Neural progenitor cell (in vitro differentiated cells): ENCODE data around the gene FCAMR. TPM values are rescaled to one million over a fixed set of nuclear protein-coding genes. Genes with fewer than 3 reads are reported as not detected.

Experiments used
- DNase-seq: peaks from one replicate; pipeline ENCODE4 v3.0.0-alpha.2; 2016; ENCODE audit warnings: low spot score
- H2AFZ ChIP-seq: fragments of 200-600 bp; sonication (generic); replicated peaks from 2 replicates; pipeline ENCODE4 v1.6.1; 2016; ENCODE audit warnings: antibody characterized with exemption
- H3F3A ChIP-seq: fragments of 200-600 bp; sonication (generic); 2 replicates; pipeline ENCODE4 v1.6.1; 2016; ENCODE audit warnings: antibody characterized with exemption, low read depth
- H3K27ac ChIP-seq: fragments of 200-600 bp; sonication (generic); 2 replicates; pipeline ENCODE4 v1.5.1; 2016; ENCODE audit warnings: mild to moderate bottlenecking
- H3K27me3 ChIP-seq: fragments of 200-600 bp; sonication (generic); 2 replicates; pipeline ENCODE4 v1.6.1; 2016; ENCODE audit warnings: mild to moderate bottlenecking, moderate library complexity
- H3K36me3 ChIP-seq: fragments of 200-600 bp; sonication (generic); 2 replicates; pipeline ENCODE4 v1.5.1; 2016
- H3K4me1 ChIP-seq: fragments of 200-600 bp; sonication (generic); 2 replicates; pipeline ENCODE4 v1.6.1; 2016; ENCODE audit warnings: mixed run types
- H3K4me2 ChIP-seq: fragments of 200-600 bp; sonication (generic); 2 replicates; pipeline ENCODE4 v1.6.1; 2016
- H3K4me3 ChIP-seq: fragments of 200-600 bp; sonication (generic); 2 replicates; pipeline ENCODE4 v1.5.1; 2016
- H3K79me2 ChIP-seq: fragments of 200-600 bp; sonication (generic); 2 replicates; pipeline ENCODE4 v1.6.1; 2016; ENCODE audit warnings: low read depth
- H3K9ac ChIP-seq: fragments of 200-600 bp; sonication (generic); 2 replicates; pipeline ENCODE4 v1.6.1; 2016
- H3K9me3 ChIP-seq: fragments of 200-600 bp; sonication (generic); 2 replicates; pipeline ENCODE4 v1.5.1; 2016; ENCODE audit warnings: low read depth
- H4K20me1 ChIP-seq: fragments of 200-600 bp; sonication (generic); 2 replicates; pipeline ENCODE4 v1.6.1; 2016; ENCODE audit warnings: low read depth
- H3K27ac Mint-ChIP-seq: 3 replicates; pipeline ENCODE4 v1.8.0; 2021; ENCODE audit warnings: mixed read lengths
- H3K27me3 Mint-ChIP-seq: 2 replicates; pipeline ENCODE4 v1.8.0; 2022; ENCODE audit warnings: low read depth, mild to moderate bottlenecking, inconsistent platforms, moderate library complexity, mixed read lengths; ENCODE audit not compliant: insufficient read depth
- H3K36me3 Mint-ChIP-seq: 3 replicates; pipeline ENCODE4 v1.8.0; 2021; ENCODE audit warnings: mixed read lengths
- H3K4me1 Mint-ChIP-seq: 3 replicates; pipeline ENCODE4 v1.8.0; 2021; ENCODE audit warnings: mixed read lengths
- H3K4me3 Mint-ChIP-seq: 3 replicates; pipeline ENCODE4 v1.8.0; 2021; ENCODE audit warnings: mild to moderate bottlenecking, moderate library complexity, mixed read lengths
- H3K9me3 Mint-ChIP-seq: 3 replicates; pipeline ENCODE4 v1.8.0; 2020; ENCODE audit warnings: mixed read lengths
- CTCF ChIP-seq: fragments of 200-600 bp; sonication (generic); IDR thresholded peaks from 2 replicates; pipeline ENCODE4 v1.5.1; 2017; ENCODE audit warnings: antibody characterized with exemption, mild to moderate bottlenecking
- EZH2 ChIP-seq: fragments of 200-600 bp; sonication (generic); IDR thresholded peaks from 2 replicates; pipeline ENCODE4 v1.6.1; 2017; ENCODE audit warnings: antibody characterized with exemption, mild to moderate bottlenecking, moderate library complexity
- EZH2phosphoT487 ChIP-seq: fragments of 200-600 bp; sonication (generic); IDR thresholded peaks from 2 replicates; pipeline ENCODE4 v1.6.1; 2017; ENCODE audit warnings: antibody characterized with exemption
- total RNA-seq: library from RNA; depleted of rRNA; stranded (reverse); fragments of >200 nt; gene quantifications from 2 replicates; pipeline ENCODE4 v1.2.3, GENCODE V29; 2015; ENCODE audit warnings: low replicate concordance

Gene FCAMR
- total RNA-seq, 1 donor from 2014 or later, result not detected

- no peak overlapping the region for H3K4me2 ChIP-seq
- peaks cover 7% of the 10 kb centered on the region for H3K4me1 Mint-ChIP-seq
- H3K36me3 ChIP-seq, result no peaks in the 10 kb centered on the region
- no peak overlapping the region for H3K27ac ChIP-seq
- H2AFZ ChIP-seq, result no peak overlapping the region
- no peak overlapping the region for H3K4me3 ChIP-seq
- no peak for TF ChIP-seq EZH2phosphoT487
- TF ChIP-seq CTCF, result no peak
- no peak for TF ChIP-seq EZH2
- no peaks in the 10 kb centered on the region for H4K20me1 ChIP-seq
- no peak for DNase-seq
- no peak overlapping the region for H3K9ac ChIP-seq
- peak overlapping the region; percentile 4 for H3K27ac Mint-ChIP-seq
- H3K79me2 ChIP-seq, result no peaks in the 10 kb centered on the region
- no peaks in the 10 kb centered on the region for H3K27me3 ChIP-seq
- H3K4me3 Mint-ChIP-seq, result no peak overlapping the region
- H3K27me3 Mint-ChIP-seq, result peaks cover 8% of the 10 kb centered on the region
- no peaks in the 10 kb centered on the region for H3K9me3 Mint-ChIP-seq
- H3F3A ChIP-seq, result peaks cover 15% of the 10 kb centered on the region
- no peaks in the 10 kb centered on the region for H3K36me3 Mint-ChIP-seq
- peaks cover 15% of the 10 kb centered on the region for H3K4me1 ChIP-seq
- no peaks in the 10 kb centered on the region for H3K9me3 ChIP-seq
These were observed 31.4 kb upstream of the FCAMR start for GRCh38 chr1:207001492-207002245.

GRCh38 chr1:207000651-207001291, 30.5 kb upstream of the FCAMR start:
- H3K9me3 ChIP-seq, result no peaks in the 10 kb centered on the region
- H3K9ac ChIP-seq, result no peak overlapping the region
- Mint-ChIP-seq H3K27ac (no peak overlapping the region), H3K36me3 (no peaks in the 10 kb centered on the region), H3K4me3 (no peak overlapping the region), H3K4me1 (peaks cover 7% of the 10 kb centered on the region), H3K27me3 (peaks cover 8% of the 10 kb centered on the region), H3K9me3 (no peaks in the 10 kb centered on the region)
- TF ChIP-seq EZH2 (no peak), EZH2phosphoT487 (no peak), CTCF (no peak)
- no peak overlapping the region for H2AFZ ChIP-seq
- no peak overlapping the region for H3K4me3 ChIP-seq
- H3K27me3 ChIP-seq, result no peaks in the 10 kb centered on the region
- no peak for DNase-seq
- no peaks in the 10 kb centered on the region for H3K36me3 ChIP-seq
- H3K4me2 ChIP-seq, result no peak overlapping the region
- peaks cover 15% of the 10 kb centered on the region for H3K4me1 ChIP-seq
- peaks cover 15% of the 10 kb centered on the region for H3F3A ChIP-seq
- H3K79me2 ChIP-seq, result no peaks in the 10 kb centered on the region
- H3K27ac ChIP-seq, result no peak overlapping the region
- H4K20me1 ChIP-seq, result no peaks in the 10 kb centered on the region

GRCh38 chr1:206998816-206999215, 28.6 kb upstream of the FCAMR start:
- Mint-ChIP-seq H3K36me3 (no peaks in the 10 kb centered on the region), H3K27ac (no peak overlapping the region), H3K27me3 (peaks cover 2% of the 10 kb centered on the region), H3K9me3 (no peaks in the 10 kb centered on the region), H3K4me1 (peaks cover 7% of the 10 kb centered on the region), H3K4me3 (no peak overlapping the region)
- TF ChIP-seq EZH2 (no peak), EZH2phosphoT487 (no peak), CTCF (no peak)
- Histone ChIP-seq H3K4me1 (peaks cover 13% of the 10 kb centered on the region), H2AFZ (no peak overlapping the region), H3K9me3 (no peaks in the 10 kb centered on the region), H3K4me2 (no peak overlapping the region), H3F3A (peaks cover 12% of the 10 kb centered on the region), H4K20me1 (no peaks in the 10 kb centered on the region), H3K9ac (no peak overlapping the region), H3K79me2 (no peaks in the 10 kb centered on the region), H3K27ac (no peak overlapping the region), H3K4me3 (no peak overlapping the region), H3K36me3 (no peaks in the 10 kb centered on the region), H3K27me3 (no peaks in the 10 kb centered on the region)
- DNase-seq, result no peak
